K562 (cell line): ENCODE data around the gene MBOAT7. TPM values are rescaled to one million over a fixed set of nuclear protein-coding genes. Genes with fewer than 3 reads are reported as not detected.

Experiments used
- ETS2 ChIP-seq: IDR thresholded peaks from 2 replicates; pipeline ENCODE4 v1.6.1; 2016; ENCODE audit warnings: borderline replicate concordance, missing genetic modification characterization, mild to moderate bottlenecking, moderate library complexity, missing compliant biosample characterization; ENCODE audit not compliant: poor library complexity, severe bottlenecking
- FOXO4 ChIP-seq: fragments of 450-650 bp; formaldehyde crosslinking; IDR thresholded peaks from 2 replicates; pipeline ENCODE4 v1.4.0; 2020; ENCODE audit warnings: mild to moderate bottlenecking, moderate library complexity
- MYBL2 ChIP-seq, 2 experiments: fragments of 450-650 bp in 1 of 2; sonication (generic) in 1 of 2; formaldehyde crosslinking in 1 of 2; IDR thresholded peaks; 2 replicates each; pipeline versions ENCODE4 v1.6.1 to v1.8.1; 2017 to 2022; ENCODE audit warnings: borderline replicate concordance in 1 of 2, inconsistent platforms in 1 of 2, low read depth in 1 of 2, mild to moderate bottlenecking in 1 of 2, missing genetic modification reagents in 1 of 2, moderate library complexity in 1 of 2
- NFIC ChIP-seq: fragments of 450-650 bp; IDR thresholded peaks from 2 replicates; pipeline ENCODE4 v1.6.1; 2017; ENCODE audit warnings: mild to moderate bottlenecking, inconsistent platforms
- SMARCB1 ChIP-seq: IDR thresholded peaks from 2 replicates; pipeline ENCODE4 v1.6.1; 2011; ENCODE audit warnings: improper control_type of control experiment, low read depth; ENCODE audit not compliant: insufficient read length
- SNAPC5 ChIP-seq: fragments of 250-450 bp; sonication (Bioruptor Pico); IDR thresholded peaks from 2 replicates; pipeline ENCODE4 v1.8.0; 2021; ENCODE audit warnings: moderate library complexity, mild to moderate bottlenecking, inconsistent platforms
- ZNF217 ChIP-seq: sonication (generic); formaldehyde crosslinking; IDR thresholded peaks from 2 replicates; pipeline ENCODE4 v1.8.0; 2022; ENCODE audit warnings: mild to moderate bottlenecking, missing genetic modification reagents
- ZNF274 ChIP-seq: IDR thresholded peaks from 2 replicates; pipeline ENCODE4 v1.6.1; 2011; ENCODE audit warnings: low read depth, mild to moderate bottlenecking, low read length, moderate library complexity, borderline replicate concordance
- polyA plus RNA-seq, 8 experiments: library from polyadenylated mRNA; depleted of rRNA in 4 of 8; stranded (reverse) in 5 of 8; unstranded in 3 of 8; fragments of >200 nt; fragmentation: Nextera tagmentation in 2 of 8; fragmentation: Illumina TruSeq in 1 of 8; extraction: Ambion mirVana in 2 of 8; extraction: Trizol in 1 of 8; gene quantifications; 2 replicates each; pipeline versions ENCODE4 v1.2.1 to v1.2.3, GENCODE V29; 2011 to 2014; ENCODE audit warnings: inconsistent platforms in 1 of 8, missing spikeins in 1 of 8
- total RNA-seq, 7 experiments: library from RNA; depleted of rRNA in 6 of 7; stranded (reverse); fragments of >200 nt in 6 of 7; fragmentation: Illumina TruSeq in 2 of 7; extraction: Trizol in 2 of 7; gene quantifications; 2 replicates each; pipeline versions ENCODE4 v1.2.1 to v1.2.3, GENCODE V29; 2011 to 2021; ENCODE audit warnings: low replicate concordance in 1 of 7

The MBOAT7 gene
- total and polyA plus RNA-seq, 9 of the 15 experiments (the other 6 are each of a cell fraction or from before 2014, with no cell fraction given), result 1.4 to 153 (median 56.1) TPM

DNA sequence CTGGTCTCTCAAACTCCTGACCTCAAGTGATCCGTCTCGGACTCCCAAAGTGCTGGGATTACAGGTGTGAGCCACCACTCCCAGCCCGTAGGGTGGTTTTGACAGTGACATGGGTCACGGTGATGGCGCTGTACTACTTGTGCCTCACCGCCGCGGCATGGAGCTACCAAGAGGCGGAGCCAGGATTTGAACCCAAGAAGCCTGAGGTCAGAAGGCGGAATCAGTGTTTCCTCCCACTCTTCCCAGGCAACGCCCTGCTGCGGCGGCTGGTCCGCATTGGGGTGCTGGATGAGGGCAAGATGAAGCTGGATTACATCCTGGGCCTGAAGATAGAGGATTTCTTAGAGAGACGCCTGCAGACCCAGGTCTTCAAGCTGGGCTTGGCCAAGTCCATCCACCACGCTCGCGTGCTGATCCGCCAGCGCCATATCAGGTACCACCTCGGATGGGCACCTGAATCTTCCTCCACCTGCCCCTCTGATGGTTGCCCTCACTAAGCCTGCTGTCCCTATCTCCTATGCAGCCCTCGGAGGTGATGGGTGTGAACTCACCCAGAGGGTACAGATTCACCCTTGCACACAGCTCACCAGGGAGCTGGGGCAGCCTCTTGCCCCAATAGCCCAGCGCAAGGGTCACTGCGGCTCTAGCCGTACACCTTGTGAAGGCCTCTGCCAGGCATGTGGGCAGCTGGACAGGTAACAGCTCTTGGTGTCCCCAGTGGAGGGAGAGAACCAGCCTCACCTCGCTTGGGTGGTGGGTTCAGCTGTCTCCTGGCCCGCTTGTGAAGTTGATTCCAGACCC lies 16.9 kb upstream of the MBOAT7 start (continued):
- no peak for TF ChIP-seq FOXO4 (CRISPR knock-in tag)
- no peak for TF ChIP-seq MYBL2 (IDR thresholded peaks at IDR 0.05; ENCODE audit: low read depth)
- TF ChIP-seq MYBL2 (CRISPR knock-in tag; IDR thresholded peaks at IDR 0.05; ENCODE audit: borderline replicate concordance), result no peak
- TF ChIP-seq NFIC, result no peak
- TF ChIP-seq ZNF274, result no peak
- TF ChIP-seq ETS2 (tag), result no peak
- no peak for TF ChIP-seq ZNF217 (CRISPR knock-in tag)
- TF ChIP-seq SNAPC5, result no peak
- TF ChIP-seq SMARCB1, result no peak
- TF ChIP-seq, all 486 proteins: peak for 12
